SK-N-SH treated with all-trans-retinoic acid at 6 μM for 48 hours (cell line): Measurements from ENCODE around the gene PLCZ1.

ENCODE experiments used
- ARNTL ChIP-seq: fragments of 450-650 bp; formaldehyde crosslinking; IDR thresholded peaks from 2 replicates; pipeline ENCODE4 v1.5.0; 2020; ENCODE audit warnings: low read depth, mild to moderate bottlenecking, moderate library complexity, borderline replicate concordance
- BACH2 ChIP-seq: fragments of 250-450 bp; sonication (Bioruptor Pico); IDR thresholded peaks from 2 replicates; pipeline ENCODE4 v1.9.0; 2021; ENCODE audit warnings: mild to moderate bottlenecking, borderline replicate concordance
- ESRRG ChIP-seq: fragments of 250-450 bp; sonication (Bioruptor Pico); IDR thresholded peaks from 2 replicates; pipeline ENCODE4 v1.6.1; 2021; ENCODE audit warnings: mild to moderate bottlenecking
- ISL1 ChIP-seq: fragments of 250-450 bp; sonication (Bioruptor Pico); IDR thresholded peaks from 2 replicates; pipeline ENCODE4 v2.1.2; 2022; ENCODE audit warnings: mild to moderate bottlenecking, moderate library complexity
- SNAI2 ChIP-seq: fragments of 250-450 bp; sonication (Bioruptor Pico); IDR thresholded peaks from 2 replicates; pipeline ENCODE4 v1.5.0; 2020; ENCODE audit warnings: mild to moderate bottlenecking, moderate library complexity
- ZNF565 ChIP-seq: fragments of 450-650 bp; formaldehyde crosslinking; conservative IDR thresholded peaks from 2 replicates; pipeline ENCODE4 v1.5.0; 2020; ENCODE audit warnings: low read depth, mild to moderate bottlenecking, moderate library complexity
- TF ChIP-seq, protein P1 (sequence below): fragments of 250-450 bp; sonication (Bioruptor Pico); IDR thresholded peaks from 2 replicates; pipeline ENCODE4 v1.5.1; 2021; ENCODE audit warnings: mild to moderate bottlenecking, moderate library complexity

PLCZ1 gene

DNA sequence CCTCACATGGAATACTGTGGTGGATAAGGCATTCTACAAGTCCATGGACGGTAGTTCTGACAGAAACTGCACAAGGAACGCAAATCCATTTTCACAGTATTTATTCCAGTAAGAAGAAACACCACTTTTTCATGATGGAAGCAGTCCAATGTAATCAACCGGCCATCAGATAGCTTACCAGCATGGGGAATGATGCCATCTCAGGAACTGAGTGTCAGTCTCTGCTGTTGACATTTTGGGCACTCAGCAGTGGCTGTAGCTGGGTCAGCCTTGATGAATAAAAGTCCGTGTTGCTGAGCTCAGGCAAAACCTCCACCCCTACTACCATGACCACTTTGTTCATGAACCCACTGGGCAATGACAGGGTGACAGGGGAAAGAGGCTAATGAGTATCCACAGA is 103.4 kb downstream of the PLCZ1 start (continued):
- TF ChIP-seq, protein P1, sequence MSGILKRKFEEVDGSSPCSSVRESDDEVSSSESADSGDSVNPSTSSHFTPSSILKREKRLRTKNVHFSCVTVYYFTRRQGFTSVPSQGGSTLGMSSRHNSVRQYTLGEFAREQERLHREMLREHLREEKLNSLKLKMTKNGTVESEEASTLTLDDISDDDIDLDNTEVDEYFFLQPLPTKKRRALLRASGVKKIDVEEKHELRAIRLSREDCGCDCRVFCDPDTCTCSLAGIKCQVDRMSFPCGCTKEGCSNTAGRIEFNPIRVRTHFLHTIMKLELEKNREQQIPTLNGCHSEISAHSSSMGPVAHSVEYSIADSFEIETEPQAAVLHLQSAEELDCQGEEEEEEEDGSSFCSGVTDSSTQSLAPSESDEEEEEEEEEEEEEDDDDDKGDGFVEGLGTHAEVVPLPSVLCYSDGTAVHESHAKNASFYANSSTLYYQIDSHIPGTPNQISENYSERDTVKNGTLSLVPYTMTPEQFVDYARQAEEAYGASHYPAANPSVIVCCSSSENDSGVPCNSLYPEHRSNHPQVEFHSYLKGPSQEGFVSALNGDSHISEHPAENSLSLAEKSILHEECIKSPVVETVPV = no peak
- TF ChIP-seq BACH2 (CRISPR knock-in tag) (no peak), ISL1 (no peak), ESRRG (CRISPR knock-in tag) (no peak), ARNTL (CRISPR knock-in tag) (no peak), ZNF565 (CRISPR knock-in tag) (no peak), SNAI2 (no peak)
